Measurements from ENCODE around the gene DMXL2. TPM values are rescaled to one million over a fixed set of nuclear protein-coding genes. Genes with fewer than 3 reads are reported as not detected.

The DMXL2 gene
- total RNA-seq, 1 donor from 2014 or later: 6.1 TPM

GRCh38 chr15:51647128-51647562 is 24.6 kb upstream of the DMXL2 start:
- Mint-ChIP-seq H3K27ac (no peak overlapping the region), H3K27me3 (no peaks in the 10 kb centered on the region), H3K4me1 (no peaks in the 10 kb centered on the region), H3K36me3 (ENCODE audit: low read depth) (no peaks in the 10 kb centered on the region), H3K9me3 (no peaks in the 10 kb centered on the region), H3K4me3 (no peak overlapping the region)
- intact Hi-C loops (cut with micrococcal nuclease): no loop called here
- no peak for DNase-seq
- POLR2A ChIA-PET: no interaction called here
- no peak for TF ChIP-seq CTCF (IDR thresholded peaks at IDR 0.05)
- ATAC-seq (ENCODE audit: low read depth): no peak
- CTCF ChIA-PET: interaction anchor here (8.6 kb wide), 1 partner anchor 128 kb away, joined by 348 read pairs; no protein-coding TSS in a partner anchor

GRCh38 chr15:51642696-51643095 is 20.1 kb upstream of the DMXL2 start:
- no peaks in the 10 kb centered on the region for H3K9me3 Mint-ChIP-seq
- H3K36me3 Mint-ChIP-seq (ENCODE audit: low read depth): no peaks in the 10 kb centered on the region
- no peak overlapping the region for H3K4me3 Mint-ChIP-seq
- intact Hi-C loops (cut with micrococcal nuclease): no loop called here
- ATAC-seq (ENCODE audit: low read depth) (no peak), DNase-seq (no peak)
- ChIA-PET CTCF (no interaction called here), POLR2A (no interaction called here)
- no peaks in the 10 kb centered on the region for H3K4me1 Mint-ChIP-seq
- no peak overlapping the region for H3K27ac Mint-ChIP-seq
- TF ChIP-seq CTCF (IDR thresholded peaks at IDR 0.05): no peak
- H3K27me3 Mint-ChIP-seq: peaks cover 3% of the 10 kb centered on the region

GRCh38 chr15:51641490-51642130 is 19.0 kb upstream of the DMXL2 start:
- Mint-ChIP-seq H3K9me3 (no peaks in the 10 kb centered on the region), H3K36me3 (ENCODE audit: low read depth) (no peaks in the 10 kb centered on the region), H3K4me3 (no peak overlapping the region), H3K27me3 (peaks cover 5% of the 10 kb centered on the region), H3K4me1 (no peaks in the 10 kb centered on the region), H3K27ac (no peak overlapping the region)
- intact Hi-C loops (cut with micrococcal nuclease): no loop called here
- CTCF ChIA-PET: no interaction called here
- TF ChIP-seq CTCF (IDR thresholded peaks at IDR 0.05): no peak
- POLR2A ChIA-PET: no interaction called here
- no peak for ATAC-seq (ENCODE audit: low read depth)
- no peak for DNase-seq

- Mint-ChIP-seq H3K27ac (no peak overlapping the region), H3K4me3 (no peak overlapping the region), H3K27me3 (peaks cover 9% of the 10 kb centered on the region), H3K36me3 (ENCODE audit: low read depth) (no peaks in the 10 kb centered on the region), H3K4me1 (no peaks in the 10 kb centered on the region), H3K9me3 (no peaks in the 10 kb centered on the region)
- ATAC-seq (ENCODE audit: low read depth): no peak
- CTCF ChIA-PET: no interaction called here
- intact Hi-C loops (cut with micrococcal nuclease): no loop called here
- no peak for DNase-seq
- POLR2A ChIA-PET: no interaction called here
- no peak for TF ChIP-seq CTCF (IDR thresholded peaks at IDR 0.05)
These were observed 12.1 kb upstream of the DMXL2 start for GRCh38 chr15:51634591-51635198.

GRCh38 chr15:51629612-51630011 is 7.0 kb upstream of the DMXL2 start:
- DNase-seq (no peak), ATAC-seq (ENCODE audit: low read depth) (no peak)
- TF ChIP-seq CTCF (IDR thresholded peaks at IDR 0.05): no peak
- no peak overlapping the region for H3K4me3 Mint-ChIP-seq
- POLR2A ChIA-PET: no interaction called here
- CTCF ChIA-PET: no interaction called here
- peaks cover 10% of the 10 kb centered on the region for H3K4me1 Mint-ChIP-seq
- H3K36me3 Mint-ChIP-seq (ENCODE audit: low read depth): no peaks in the 10 kb centered on the region
- no peak overlapping the region for H3K27ac Mint-ChIP-seq
- intact Hi-C loops (cut with micrococcal nuclease): no loop called here
- H3K9me3 Mint-ChIP-seq: no peaks in the 10 kb centered on the region
- peaks cover 2% of the 10 kb centered on the region for H3K27me3 Mint-ChIP-seq
